GM20000 (cell line): Measurements from ENCODE around the gene HTD2.
"Not testable (repeated sequence)": the region's sequence is repeated elsewhere in the genome, so short reads cannot be mapped to it uniquely, and the experiment has no call there.

Experiments
- DNase-seq: peaks from one replicate; pipeline ENCODE4 v3.0.0; 2012; ENCODE audit warnings: low spot score
- TF ChIP-seq, protein P1 (sequence below): IDR thresholded peaks from 2 replicates; pipeline ENCODE4 v1.5.1; 2012; ENCODE audit warnings: mild to moderate bottlenecking, control low read depth; ENCODE audit errors: extremely low read depth, missing control alignments

The HTD2 gene

DNA sequence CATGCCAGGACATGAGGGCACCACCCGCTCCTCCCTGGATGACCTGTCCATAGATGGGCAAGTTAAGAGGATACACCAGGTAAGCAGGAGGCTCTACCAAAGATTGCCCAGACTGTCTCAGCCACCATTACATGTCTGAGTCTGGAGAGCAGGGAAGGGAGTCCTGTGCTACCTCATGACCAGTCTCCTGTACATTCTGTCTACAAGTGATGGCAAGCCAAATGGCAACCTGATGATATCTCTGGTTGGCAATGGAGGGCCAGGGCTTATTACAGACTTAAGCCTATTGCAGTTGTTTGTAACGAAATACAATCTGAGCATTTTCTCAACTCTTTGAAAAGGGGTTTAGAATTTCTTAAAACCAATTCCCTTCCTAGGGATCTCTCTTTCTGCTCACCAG, 37.0 kb upstream of the HTD2 start:
- TF ChIP-seq, protein P1, sequence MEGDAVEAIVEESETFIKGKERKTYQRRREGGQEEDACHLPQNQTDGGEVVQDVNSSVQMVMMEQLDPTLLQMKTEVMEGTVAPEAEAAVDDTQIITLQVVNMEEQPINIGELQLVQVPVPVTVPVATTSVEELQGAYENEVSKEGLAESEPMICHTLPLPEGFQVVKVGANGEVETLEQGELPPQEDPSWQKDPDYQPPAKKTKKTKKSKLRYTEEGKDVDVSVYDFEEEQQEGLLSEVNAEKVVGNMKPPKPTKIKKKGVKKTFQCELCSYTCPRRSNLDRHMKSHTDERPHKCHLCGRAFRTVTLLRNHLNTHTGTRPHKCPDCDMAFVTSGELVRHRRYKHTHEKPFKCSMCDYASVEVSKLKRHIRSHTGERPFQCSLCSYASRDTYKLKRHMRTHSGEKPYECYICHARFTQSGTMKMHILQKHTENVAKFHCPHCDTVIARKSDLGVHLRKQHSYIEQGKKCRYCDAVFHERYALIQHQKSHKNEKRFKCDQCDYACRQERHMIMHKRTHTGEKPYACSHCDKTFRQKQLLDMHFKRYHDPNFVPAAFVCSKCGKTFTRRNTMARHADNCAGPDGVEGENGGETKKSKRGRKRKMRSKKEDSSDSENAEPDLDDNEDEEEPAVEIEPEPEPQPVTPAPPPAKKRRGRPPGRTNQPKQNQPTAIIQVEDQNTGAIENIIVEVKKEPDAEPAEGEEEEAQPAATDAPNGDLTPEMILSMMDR: no peak

GRCh38 chr3:58270485-58270884, 35.8 kb upstream of the HTD2 start:
- TF ChIP-seq, protein P1: no peak
- DNase-seq: no peak

More for the DNA sequence above, 37.0 kb upstream of the HTD2 start:
- DNase-seq: no peak

DNA sequence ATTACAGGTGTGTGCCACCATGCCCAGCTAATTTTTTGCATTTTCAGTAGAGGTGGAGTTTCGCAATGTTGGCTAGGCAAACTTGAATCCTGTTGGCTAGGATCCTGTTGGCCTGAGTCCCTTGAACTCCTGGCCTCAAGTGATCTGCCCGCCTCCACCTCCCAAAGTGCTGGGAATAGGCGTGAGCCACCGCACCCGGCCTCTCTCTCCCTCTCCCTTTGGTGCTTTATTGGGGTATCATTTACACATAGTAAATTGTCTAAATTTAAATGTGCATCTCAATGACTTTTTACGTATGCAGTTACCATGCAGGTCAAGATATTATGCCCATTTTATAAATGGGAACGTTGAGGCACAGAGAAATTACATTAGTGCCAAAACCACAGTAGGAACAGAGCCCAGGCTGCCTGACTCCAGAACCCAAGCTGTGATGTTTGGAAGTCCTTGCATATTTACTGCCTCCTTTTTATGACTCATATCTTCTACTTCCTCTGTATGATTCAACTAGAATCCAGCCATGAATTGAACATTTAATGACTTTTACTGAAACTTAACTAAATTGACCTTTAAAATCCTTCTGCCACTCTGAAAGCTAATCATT, 34.3 kb upstream of the HTD2 start:
- DNase-seq: no peak
- TF ChIP-seq, protein P1: no peak

DNA sequence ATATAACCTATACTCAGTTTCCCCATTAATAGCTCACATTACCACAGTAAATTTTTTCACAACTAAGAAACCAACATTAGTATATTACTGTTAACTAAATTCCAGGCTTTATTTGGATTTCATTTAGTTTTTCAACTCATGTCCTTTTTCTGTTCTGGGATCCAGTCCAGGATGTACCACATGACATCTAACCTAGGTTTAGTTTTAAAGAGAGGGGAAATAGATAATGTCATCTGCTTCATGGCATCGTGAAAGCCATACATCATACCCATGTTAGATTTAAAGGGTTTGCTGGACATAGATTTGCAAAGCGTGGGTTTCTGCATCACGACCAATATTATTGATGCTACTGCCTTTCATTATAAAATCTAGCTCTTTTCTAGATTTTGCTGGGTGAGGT, 33.4 kb upstream of the HTD2 start:
- TF ChIP-seq, protein P1: no peak
- no peak for DNase-seq

DNA sequence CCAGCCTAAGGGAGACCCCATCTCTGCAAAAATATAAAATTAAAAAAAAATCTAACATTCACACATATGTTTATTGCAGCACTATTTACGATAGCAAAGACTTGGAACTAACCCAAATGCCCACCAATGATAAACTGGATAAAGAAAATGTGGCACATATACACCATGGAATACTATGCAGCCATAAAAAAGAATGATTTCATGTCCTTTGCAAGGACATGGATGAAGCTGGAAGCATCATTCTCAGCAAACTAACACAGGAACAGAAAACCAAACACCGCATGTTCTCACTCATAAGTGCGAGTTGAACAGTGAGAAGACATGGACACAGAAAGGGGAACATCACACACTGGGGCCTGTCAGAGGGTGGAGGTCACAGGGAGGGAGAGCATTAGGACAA, 33.0 kb upstream of the HTD2 start:
- DNase-seq: not testable (repeated sequence)

DNA sequence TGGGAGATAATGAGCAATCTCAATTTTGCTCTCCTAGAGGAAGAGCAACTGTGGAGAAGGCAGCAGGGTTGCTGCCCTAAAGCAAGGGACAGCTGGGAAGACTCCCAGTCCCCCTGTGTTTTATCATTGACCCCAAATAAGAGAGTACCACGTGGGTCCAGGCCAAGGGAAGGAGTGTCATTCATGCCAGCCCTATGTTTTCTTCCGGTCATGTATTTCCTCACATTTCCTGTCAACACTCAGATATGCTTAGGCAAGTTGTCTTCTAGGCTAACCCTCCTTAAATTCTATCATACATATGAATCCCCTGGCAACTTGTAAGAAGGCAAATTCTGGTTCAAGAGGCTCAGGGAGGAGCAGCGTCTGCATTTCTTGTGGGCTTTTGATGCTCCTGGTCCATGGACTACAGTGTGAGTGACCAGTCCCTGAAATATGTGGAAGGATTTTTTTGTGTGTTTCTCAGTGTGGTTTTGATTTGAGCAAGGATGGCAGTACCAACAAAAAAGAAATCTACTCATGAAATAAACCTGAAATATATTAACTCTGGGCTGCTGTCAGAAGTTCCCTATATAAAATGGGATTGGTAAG, 32.2 kb upstream of the HTD2 start:
- TF ChIP-seq, protein P1: no peak

DNA sequence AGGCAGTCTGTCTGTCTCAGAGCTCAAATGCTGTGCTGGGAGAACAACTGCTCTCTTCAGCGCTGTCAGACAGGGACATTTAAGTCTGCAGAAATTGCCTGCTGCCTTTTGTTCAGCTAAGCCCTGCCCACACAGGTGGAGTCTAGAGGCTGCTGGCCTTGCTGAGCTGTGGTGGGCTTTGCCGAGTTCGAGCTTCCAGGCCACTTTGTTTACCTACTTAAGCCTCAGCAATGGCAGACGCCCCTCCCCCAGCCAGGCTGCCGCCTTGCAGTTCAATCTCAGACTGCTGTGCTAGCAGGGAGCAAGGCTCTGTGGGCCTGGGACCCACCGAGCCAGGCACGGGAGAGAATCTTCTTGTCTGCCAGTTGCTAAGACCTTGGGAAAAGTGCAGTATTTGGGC, 25.3 kb upstream of the HTD2 start:
- no peak for DNase-seq
- TF ChIP-seq, protein P1: no peak

More for the DNA sequence above, 32.2 kb upstream of the HTD2 start:
- DNase-seq: no peak

GRCh38 chr3:58285334-58285733, 21.0 kb upstream of the HTD2 start:
- TF ChIP-seq, protein P1: no peak

More at GRCh38 chr3:58285334-58285733, 21.0 kb upstream of the HTD2 start:
- no peak for DNase-seq
